ENCODE measurements around the gene WDR43.

Gene WDR43

DNA sequence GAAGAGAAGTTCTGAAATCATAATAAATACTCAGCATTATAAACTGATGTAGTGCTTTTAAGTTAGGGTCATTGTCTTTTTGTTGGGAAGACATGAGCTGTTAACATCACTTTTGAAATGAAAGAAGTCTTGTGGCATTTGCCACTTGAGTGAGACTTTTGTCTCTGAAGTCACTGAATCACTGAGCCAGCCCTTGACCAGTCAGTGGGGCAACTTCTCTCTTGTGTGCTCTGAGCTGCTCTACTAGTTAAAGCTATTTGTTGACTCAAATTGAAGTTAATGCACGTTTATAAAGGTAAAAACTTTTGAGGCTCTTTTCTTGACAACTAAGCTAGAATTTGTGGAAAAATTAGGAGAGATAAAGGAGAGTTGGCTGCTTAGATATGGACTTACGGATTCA, 6.7 kb downstream of the WDR43 start:
- Histone ChIP-seq H3K9ac (ENCODE audit: low read length) (no peak overlapping the region), H2BK12ac (ENCODE audit: low read length in 2 of 2) (no peak overlapping the region), H4K91ac (ENCODE audit: low read length) (no peak overlapping the region), H3K23ac (ENCODE audit: low read length in 2 of 2) (no peak overlapping the region), H2BK5ac (ENCODE audit: low read depth, low read length, poor library complexity, severe bottlenecking) (no peak overlapping the region), H3K9me3 (ENCODE audit: control insufficient read depth, low read length) (no peaks in the 10 kb centered on the region), H2BK15ac (ENCODE audit: low read depth, poor library complexity, severe bottlenecking) (no peak overlapping the region), H3K18ac (ENCODE audit: low read depth in 1 of 2, low read length in 2 of 2) (no peak overlapping the region), H2AK5ac (ENCODE audit: low read length, severe bottlenecking) (no peak overlapping the region), H2BK120ac (ENCODE audit: low read depth, low read length) (no peak overlapping the region), H3K4ac (ENCODE audit: low read depth in 1 of 2, low read length in 2 of 2) (no peak overlapping the region), H3K4me1 (ENCODE audit: control insufficient read depth, insufficient read depth, low read depth, low read length) (peaks cover 11% of the 10 kb centered on the region), H3K27me3 (ENCODE audit: control insufficient read depth in 1 of 2, insufficient read depth in 1 of 2, low read length in 2 of 2) (no peaks in the 10 kb centered on the region), H3K14ac (ENCODE audit: low read length in 2 of 2) (no peak overlapping the region), H3K36me3 (ENCODE audit: control insufficient read depth in 1 of 2, insufficient read depth in 2 of 2, low read depth in 1 of 2, low read length in 2 of 2) (peaks cover 0 to 39% of the 10 kb centered on the region in 2 experiments), H2AFZ (ENCODE audit: low read depth, low read length) (no peak overlapping the region), H4K8ac (ENCODE audit: low read length) (no peak overlapping the region), H3K27ac (ENCODE audit: low read length, poor library complexity, severe bottlenecking) (no peak overlapping the region), H3K4me2 (ENCODE audit: low read length, poor library complexity, severe bottlenecking) (no peak overlapping the region), H3K4me3 (ENCODE audit: insufficient read depth in 1 of 2, low read depth in 1 of 2, low read length in 2 of 2) (no peak overlapping the region), H3K79me1 (replicated peaks; ENCODE audit: low read length, poor library complexity, severe bottlenecking) (no peaks in the 10 kb centered on the region)
- 76% methylated on average over 2 of the region's 2 CpGs for whole genome bisulfite sequencing
- no peak for DNase-seq

- Histone ChIP-seq H3K36me3 (ENCODE audit: control insufficient read depth in 1 of 2, insufficient read depth in 2 of 2, low read depth in 1 of 2, low read length in 2 of 2) (peaks cover 0 to 46% of the 10 kb centered on the region in 2 experiments), H4K91ac (ENCODE audit: low read length) (no peak overlapping the region), H3K23ac (ENCODE audit: low read length in 2 of 2) (no peak overlapping the region), H3K4ac (ENCODE audit: low read depth in 1 of 2, low read length in 2 of 2) (no peak overlapping the region), H3K4me3 (ENCODE audit: insufficient read depth in 1 of 2, low read depth in 1 of 2, low read length in 2 of 2) (peak overlapping the region in 1 of 2 experiments; percentile 26), H3K4me1 (ENCODE audit: control insufficient read depth, insufficient read depth, low read depth, low read length) (peaks cover 12% of the 10 kb centered on the region), H4K8ac (ENCODE audit: low read length) (no peak overlapping the region), H3K27ac (ENCODE audit: low read length, poor library complexity, severe bottlenecking) (peak overlapping the region; percentile 48), H3K18ac (ENCODE audit: low read depth in 1 of 2, low read length in 2 of 2) (no peak overlapping the region), H3K14ac (ENCODE audit: low read length in 2 of 2) (no peak overlapping the region), H2BK15ac (ENCODE audit: low read depth, poor library complexity, severe bottlenecking) (no peak overlapping the region), H3K27me3 (ENCODE audit: control insufficient read depth in 1 of 2, insufficient read depth in 1 of 2, low read length in 2 of 2) (no peaks in the 10 kb centered on the region), H2BK12ac (ENCODE audit: low read length in 2 of 2) (no peak overlapping the region), H2AK5ac (ENCODE audit: low read length, severe bottlenecking) (no peak overlapping the region), H3K4me2 (ENCODE audit: low read length, poor library complexity, severe bottlenecking) (no peak overlapping the region), H3K79me1 (replicated peaks; ENCODE audit: low read length, poor library complexity, severe bottlenecking) (no peaks in the 10 kb centered on the region), H2BK120ac (ENCODE audit: low read depth, low read length) (no peak overlapping the region), H2BK5ac (ENCODE audit: low read depth, low read length, poor library complexity, severe bottlenecking) (no peak overlapping the region), H3K9me3 (ENCODE audit: control insufficient read depth, low read length) (no peaks in the 10 kb centered on the region), H2AFZ (ENCODE audit: low read depth, low read length) (no peak overlapping the region), H3K9ac (ENCODE audit: low read length) (no peak overlapping the region)
- no CpG with 5 or more reads among the region's 1 CpG for WGBS
- DNase-seq: no peak
Measured at GRCh38 chr2:28901841-28902240, 7.4 kb downstream of the WDR43 start.

DNA sequence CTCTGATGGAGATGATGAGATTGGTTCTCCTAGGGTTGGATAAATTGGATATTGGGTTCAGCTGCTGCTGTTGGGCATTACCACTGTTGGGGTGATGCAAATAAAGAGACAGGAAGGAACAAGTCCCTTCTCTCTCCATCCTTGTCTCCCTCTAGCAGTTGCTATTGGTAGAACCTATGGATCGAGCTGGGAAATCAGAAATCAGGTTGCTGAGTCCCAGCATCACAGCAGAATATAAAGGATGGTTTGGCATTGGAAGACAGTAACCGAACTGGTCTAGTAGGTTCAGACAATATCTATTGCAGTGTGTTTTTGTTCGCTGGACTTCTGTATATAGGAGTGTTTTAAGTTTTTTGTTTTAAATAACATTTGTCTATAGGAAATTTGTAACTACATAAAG, 8.1 kb downstream of the WDR43 start:
- Histone ChIP-seq H2BK12ac (ENCODE audit: low read length in 2 of 2) (no peak overlapping the region), H4K91ac (ENCODE audit: low read length) (no peak overlapping the region), H3K4ac (ENCODE audit: low read depth in 1 of 2, low read length in 2 of 2) (no peak overlapping the region), H3K18ac (ENCODE audit: low read depth in 1 of 2, low read length in 2 of 2) (no peak overlapping the region), H3K36me3 (ENCODE audit: control insufficient read depth in 1 of 2, insufficient read depth in 2 of 2, low read depth in 1 of 2, low read length in 2 of 2) (peaks cover 7 to 53% of the 10 kb centered on the region in 2 experiments), H3K23ac (ENCODE audit: low read length in 2 of 2) (no peak overlapping the region), H3K9ac (ENCODE audit: low read length) (no peak overlapping the region), H3K9me3 (ENCODE audit: control insufficient read depth, low read length) (no peaks in the 10 kb centered on the region), H4K8ac (ENCODE audit: low read length) (no peak overlapping the region), H3K79me1 (replicated peaks; ENCODE audit: low read length, poor library complexity, severe bottlenecking) (peaks cover 4% of the 10 kb centered on the region), H2BK120ac (ENCODE audit: low read depth, low read length) (no peak overlapping the region), H2BK15ac (ENCODE audit: low read depth, poor library complexity, severe bottlenecking) (no peak overlapping the region), H3K27me3 (ENCODE audit: control insufficient read depth in 1 of 2, insufficient read depth in 1 of 2, low read length in 2 of 2) (no peaks in the 10 kb centered on the region), H2AK5ac (ENCODE audit: low read length, severe bottlenecking) (peak overlapping the region; percentile 57), H3K4me3 (ENCODE audit: insufficient read depth in 1 of 2, low read depth in 1 of 2, low read length in 2 of 2) (no peak overlapping the region), H2BK5ac (ENCODE audit: low read depth, low read length, poor library complexity, severe bottlenecking) (no peak overlapping the region), H3K4me2 (ENCODE audit: low read length, poor library complexity, severe bottlenecking) (no peak overlapping the region), H3K4me1 (ENCODE audit: control insufficient read depth, insufficient read depth, low read depth, low read length) (peaks cover 12% of the 10 kb centered on the region), H2AFZ (ENCODE audit: low read depth, low read length) (no peak overlapping the region), H3K27ac (ENCODE audit: low read length, poor library complexity, severe bottlenecking) (no peak overlapping the region), H3K14ac (ENCODE audit: low read length in 2 of 2) (no peak overlapping the region)
- DNase-seq: no peak
- 100% methylated on average over 2 of the region's 3 CpGs for WGBS

DNA sequence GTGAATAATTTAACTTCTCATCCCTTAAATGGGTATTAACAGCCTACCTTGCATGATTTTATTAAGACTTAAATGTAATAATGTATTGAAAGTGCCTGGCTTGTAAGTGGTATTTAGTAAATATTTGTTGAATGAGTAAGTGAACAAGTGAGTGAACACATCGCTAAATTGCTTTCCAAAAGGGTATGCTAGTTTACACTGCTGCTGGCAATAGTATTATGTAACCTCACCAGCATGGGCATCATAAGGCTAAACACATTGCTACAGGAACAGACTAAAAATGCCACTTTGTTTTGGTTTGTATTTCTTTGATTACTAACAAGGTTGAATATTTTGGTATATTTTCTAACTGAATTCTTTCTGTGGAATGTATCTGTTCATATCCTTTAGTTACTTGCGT, 9.8 kb downstream of the WDR43 start:
- Histone ChIP-seq H3K27me3 (ENCODE audit: control insufficient read depth in 1 of 2, insufficient read depth in 1 of 2, low read length in 2 of 2) (no peaks in the 10 kb centered on the region), H2BK120ac (ENCODE audit: low read depth, low read length) (no peak overlapping the region), H2AFZ (ENCODE audit: low read depth, low read length) (no peak overlapping the region), H3K36me3 (ENCODE audit: control insufficient read depth in 1 of 2, insufficient read depth in 2 of 2, low read depth in 1 of 2, low read length in 2 of 2) (peaks cover 9 to 70% of the 10 kb centered on the region in 2 experiments), H3K14ac (ENCODE audit: low read length in 2 of 2) (no peak overlapping the region), H3K4me2 (ENCODE audit: low read length, poor library complexity, severe bottlenecking) (no peak overlapping the region), H3K4me1 (ENCODE audit: control insufficient read depth, insufficient read depth, low read depth, low read length) (peaks cover 12% of the 10 kb centered on the region), H3K79me1 (replicated peaks; ENCODE audit: low read length, poor library complexity, severe bottlenecking) (peaks cover 4% of the 10 kb centered on the region), H4K91ac (ENCODE audit: low read length) (no peak overlapping the region), H2BK12ac (ENCODE audit: low read length in 2 of 2) (no peak overlapping the region), H3K4ac (ENCODE audit: low read depth in 1 of 2, low read length in 2 of 2) (no peak overlapping the region), H2AK5ac (ENCODE audit: low read length, severe bottlenecking) (peak overlapping the region; percentile 98), H4K8ac (ENCODE audit: low read length) (no peak overlapping the region), H3K23ac (ENCODE audit: low read length in 2 of 2) (no peak overlapping the region), H3K4me3 (ENCODE audit: insufficient read depth in 1 of 2, low read depth in 1 of 2, low read length in 2 of 2) (no peak overlapping the region), H3K9me3 (ENCODE audit: control insufficient read depth, low read length) (no peaks in the 10 kb centered on the region), H2BK5ac (ENCODE audit: low read depth, low read length, poor library complexity, severe bottlenecking) (no peak overlapping the region), H3K18ac (ENCODE audit: low read depth in 1 of 2, low read length in 2 of 2) (no peak overlapping the region), H3K27ac (ENCODE audit: low read length, poor library complexity, severe bottlenecking) (peak overlapping the region; percentile 81), H2BK15ac (ENCODE audit: low read depth, poor library complexity, severe bottlenecking) (no peak overlapping the region), H3K9ac (ENCODE audit: low read length) (peak overlapping the region; percentile 68)
- 45% methylated on average over 2 of the region's 2 CpGs for WGBS
- DNase-seq: peak; percentile 68

Measured in mesenchymal stem cell (in vitro differentiated cells and primary cell).